GM12872 (cell line): ENCODE data around the gene SLC17A1.

Experiments
- CTCF ChIP-seq: IDR thresholded peaks from 3 replicates; pipeline ENCODE4 v1.5.1; 2011; ENCODE audit warnings: low read depth, mild to moderate bottlenecking, low read length, moderate library complexity; ENCODE audit not compliant: insufficient read depth

The SLC17A1 gene

GRCh38 chr6:25851961-25852360, 20.1 kb upstream of the SLC17A1 start:
- TF ChIP-seq CTCF = no peak

GRCh38 chr6:25844518-25844917, 12.7 kb upstream of the SLC17A1 start:
- TF ChIP-seq CTCF = no peak

GRCh38 chr6:25842526-25842925, 10.7 kb upstream of the SLC17A1 start:
- no peak for TF ChIP-seq CTCF

GRCh38 chr6:25835442-25836283, 3.8 kb upstream of the SLC17A1 start:
- no peak for TF ChIP-seq CTCF

GRCh38 chr6:25834950-25835349, 3.1 kb upstream of the SLC17A1 start:
- TF ChIP-seq CTCF = no peak

- no peak for TF ChIP-seq CTCF
These were observed 1.3 kb upstream of the SLC17A1 start for GRCh38 chr6:25833136-25833535.

- TF ChIP-seq CTCF = no peak
These were observed 818 bp upstream of the SLC17A1 start for GRCh38 chr6:25832670-25833069.

- no peak for TF ChIP-seq CTCF
These were observed 433 bp upstream of the SLC17A1 start for GRCh38 chr6:25832307-25832662.
